GM21528 (cell line): ENCODE results near the gene INSYN2A.

Experiments
- ATAC-seq: cut with Tn5 transposase; IDR thresholded peaks from one replicate; pipeline ENCODE4 v1.9.1; 2021; ENCODE audit warnings: mild to moderate bottlenecking, moderate library complexity; ENCODE audit not compliant: unreplicated experiment, low FRiP score

Gene INSYN2A

GRCh38 chr10:127195571-127196281 lies 665 bp downstream of the INSYN2A start:
- ATAC-seq, result no peak

GRCh38 chr10:127195041-127195506 lies 1.3 kb downstream of the INSYN2A start:
- ATAC-seq, result no peak

GRCh38 chr10:127194599-127194998 lies 1.8 kb downstream of the INSYN2A start:
- ATAC-seq, result no peak

- ATAC-seq, result no peak
Observed at GRCh38 chr10:127194111-127194510, 2.3 kb downstream of the INSYN2A start.

GRCh38 chr10:127193125-127193524 lies 3.3 kb downstream of the INSYN2A start:
- ATAC-seq, result no peak

GRCh38 chr10:127190427-127190826 lies 6.0 kb downstream of the INSYN2A start:
- no peak for ATAC-seq

- no peak for ATAC-seq
Observed at GRCh38 chr10:127189226-127189625, 7.2 kb downstream of the INSYN2A start.

GRCh38 chr10:127186813-127187212 lies 9.6 kb downstream of the INSYN2A start:
- no peak for ATAC-seq

- ATAC-seq, result no peak
Observed at GRCh38 chr10:127184582-127184981, 11.8 kb downstream of the INSYN2A start.

- ATAC-seq, result no peak
Observed at GRCh38 chr10:127182161-127182560, 14.2 kb downstream of the INSYN2A start.

- ATAC-seq, result no peak
Observed at GRCh38 chr10:127179612-127180250, 16.7 kb downstream of the INSYN2A start.

GRCh38 chr10:127176649-127177048 lies 19.7 kb downstream of the INSYN2A start:
- ATAC-seq, result no peak

GRCh38 chr10:127175357-127176110 lies 20.9 kb downstream of the INSYN2A start:
- ATAC-seq, result no peak

- ATAC-seq, result no peak
Observed at GRCh38 chr10:127174866-127175265, 21.5 kb downstream of the INSYN2A start.

- ATAC-seq, result no peak
Observed at GRCh38 chr10:127168261-127168660, 28.1 kb downstream of the INSYN2A start.

GRCh38 chr10:127162841-127163240 lies 33.5 kb downstream of the INSYN2A start:
- ATAC-seq, result no peak

- ATAC-seq, result no peak
Observed at GRCh38 chr10:127161482-127161881, 34.9 kb downstream of the INSYN2A start.

- no peak for ATAC-seq
Observed at GRCh38 chr10:127159648-127160245, 36.6 kb downstream of the INSYN2A start.

- no peak for ATAC-seq
Observed at GRCh38 chr10:127158662-127159061, 37.7 kb downstream of the INSYN2A start.

- ATAC-seq, result no peak
Observed at GRCh38 chr10:127157506-127158200, 38.7 kb downstream of the INSYN2A start.
